ENCODE results near the gene MALRD1. TPM values are rescaled to one million over a fixed set of nuclear protein-coding genes. Genes with fewer than 3 reads are reported as not detected.

Gene MALRD1
- total RNA-seq, 1 experiment from 2014 or later = 0.50 TPM

GRCh38 chr10:19451356-19451755, 402.8 kb downstream of the MALRD1 start:
- TF ChIP-seq GRHL2 (CRISPR knock-in tag; IDR thresholded peaks at IDR 0.05; ENCODE audit: insufficient replicate concordance, severe bottlenecking) = no peak
- no peak for TF ChIP-seq ZNF232 (CRISPR knock-in tag; IDR thresholded peaks at IDR 0.05)
- no peak for TF ChIP-seq ZNF219 (CRISPR knock-in tag; IDR thresholded peaks at IDR 0.05; ENCODE audit: borderline replicate concordance)
- no peak for TF ChIP-seq NFATC4 (CRISPR knock-in tag; IDR thresholded peaks at IDR 0.05)
- TF ChIP-seq EMX1 (CRISPR knock-in tag; IDR thresholded peaks at IDR 0.05) = no peak
- no peak for TF ChIP-seq CREM (CRISPR knock-in tag; IDR thresholded peaks at IDR 0.05)
- TF ChIP-seq ELF4 (CRISPR knock-in tag; IDR thresholded peaks at IDR 0.05; ENCODE audit: low read depth) = no peak
- no peak for TF ChIP-seq OVOL2 (CRISPR knock-in tag; IDR thresholded peaks at IDR 0.05; ENCODE audit: borderline replicate concordance)
- no peak for TF ChIP-seq ATF2 (CRISPR knock-in tag; IDR thresholded peaks at IDR 0.05; ENCODE audit: borderline replicate concordance, low read depth)
- no peak for TF ChIP-seq FOXK1 (CRISPR knock-in tag; IDR thresholded peaks at IDR 0.05)
- no peak for TF ChIP-seq JUN (CRISPR knock-in tag; IDR thresholded peaks at IDR 0.05)
- TF ChIP-seq, protein P1, sequence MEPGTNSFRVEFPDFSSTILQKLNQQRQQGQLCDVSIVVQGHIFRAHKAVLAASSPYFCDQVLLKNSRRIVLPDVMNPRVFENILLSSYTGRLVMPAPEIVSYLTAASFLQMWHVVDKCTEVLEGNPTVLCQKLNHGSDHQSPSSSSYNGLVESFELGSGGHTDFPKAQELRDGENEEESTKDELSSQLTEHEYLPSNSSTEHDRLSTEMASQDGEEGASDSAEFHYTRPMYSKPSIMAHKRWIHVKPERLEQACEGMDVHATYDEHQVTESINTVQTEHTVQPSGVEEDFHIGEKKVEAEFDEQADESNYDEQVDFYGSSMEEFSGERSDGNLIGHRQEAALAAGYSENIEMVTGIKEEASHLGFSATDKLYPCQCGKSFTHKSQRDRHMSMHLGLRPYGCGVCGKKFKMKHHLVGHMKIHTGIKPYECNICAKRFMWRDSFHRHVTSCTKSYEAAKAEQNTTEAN (CRISPR knock-in tag; IDR thresholded peaks at IDR 0.05) = no peak
- ATAC-seq = no peak
- POLR2A ChIA-PET = no interaction called here

GRCh38 chr10:19451937-19452336, 403.3 kb downstream of the MALRD1 start:
- CTCF ChIA-PET = no interaction called here
- H3K4me1 Mint-ChIP-seq = no peaks in the 10 kb centered on the region
- no peak overlapping the region for H3K4me3 Mint-ChIP-seq
- DNase-seq (ENCODE audit: low spot score) (no peak), ATAC-seq (no peak)
- POLR2A ChIA-PET = no interaction called here
- no peak overlapping the region for H3K27ac Mint-ChIP-seq
- H3K9me3 Mint-ChIP-seq = peaks cover 13% of the 10 kb centered on the region
- no peaks in the 10 kb centered on the region for H3K27me3 Mint-ChIP-seq (ENCODE audit: low read depth)
- H3K36me3 Mint-ChIP-seq = no peaks in the 10 kb centered on the region
- no peak for TF ChIP-seq IRF2 (CRISPR knock-in tag; IDR thresholded peaks at IDR 0.05; ENCODE audit: borderline replicate concordance, low read depth)
- TF ChIP-seq, protein P2, sequence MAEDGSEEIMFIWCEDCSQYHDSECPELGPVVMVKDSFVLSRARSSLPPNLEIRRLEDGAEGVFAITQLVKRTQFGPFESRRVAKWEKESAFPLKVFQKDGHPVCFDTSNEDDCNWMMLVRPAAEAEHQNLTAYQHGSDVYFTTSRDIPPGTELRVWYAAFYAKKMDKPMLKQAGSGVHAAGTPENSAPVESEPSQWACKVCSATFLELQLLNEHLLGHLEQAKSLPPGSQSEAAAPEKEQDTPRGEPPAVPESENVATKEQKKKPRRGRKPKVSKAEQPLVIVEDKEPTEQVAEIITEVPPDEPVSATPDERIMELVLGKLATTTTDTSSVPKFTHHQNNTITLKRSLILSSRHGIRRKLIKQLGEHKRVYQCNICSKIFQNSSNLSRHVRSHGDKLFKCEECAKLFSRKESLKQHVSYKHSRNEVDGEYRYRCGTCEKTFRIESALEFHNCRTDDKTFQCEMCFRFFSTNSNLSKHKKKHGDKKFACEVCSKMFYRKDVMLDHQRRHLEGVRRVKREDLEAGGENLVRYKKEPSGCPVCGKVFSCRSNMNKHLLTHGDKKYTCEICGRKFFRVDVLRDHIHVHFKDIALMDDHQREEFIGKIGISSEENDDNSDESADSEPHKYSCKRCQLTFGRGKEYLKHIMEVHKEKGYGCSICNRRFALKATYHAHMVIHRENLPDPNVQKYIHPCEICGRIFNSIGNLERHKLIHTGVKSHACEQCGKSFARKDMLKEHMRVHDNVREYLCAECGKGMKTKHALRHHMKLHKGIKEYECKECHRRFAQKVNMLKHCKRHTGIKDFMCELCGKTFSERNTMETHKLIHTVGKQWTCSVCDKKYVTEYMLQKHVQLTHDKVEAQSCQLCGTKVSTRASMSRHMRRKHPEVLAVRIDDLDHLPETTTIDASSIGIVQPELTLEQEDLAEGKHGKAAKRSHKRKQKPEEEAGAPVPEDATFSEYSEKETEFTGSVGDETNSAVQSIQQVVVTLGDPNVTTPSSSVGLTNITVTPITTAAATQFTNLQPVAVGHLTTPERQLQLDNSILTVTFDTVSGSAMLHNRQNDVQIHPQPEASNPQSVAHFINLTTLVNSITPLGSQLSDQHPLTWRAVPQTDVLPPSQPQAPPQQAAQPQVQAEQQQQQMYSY (CRISPR knock-in tag; IDR thresholded peaks at IDR 0.05) = no peak
- no peak for TF ChIP-seq AFF4 (CRISPR knock-in tag; IDR thresholded peaks at IDR 0.05; ENCODE audit: borderline replicate concordance)
- no peak for TF ChIP-seq CREB1 (CRISPR knock-in tag; IDR thresholded peaks at IDR 0.05)
- no peak for TF ChIP-seq ATF1 (CRISPR knock-in tag; IDR thresholded peaks at IDR 0.05)
- no peak for TF ChIP-seq NR2C2 (CRISPR knock-in tag; IDR thresholded peaks at IDR 0.05)
- no peak for TF ChIP-seq ATF6 (CRISPR knock-in tag; IDR thresholded peaks at IDR 0.05)
- TF ChIP-seq ZNF425 (CRISPR knock-in tag; conservative IDR thresholded peaks at IDR 0.05) = no peak

More at GRCh38 chr10:19451356-19451755, 402.8 kb downstream of the MALRD1 start:
- no peak for DNase-seq (ENCODE audit: low spot score)
- H3K9me3 Mint-ChIP-seq = peaks cover 18% of the 10 kb centered on the region
- H3K4me1 Mint-ChIP-seq = no peaks in the 10 kb centered on the region
- no peak overlapping the region for H3K4me3 Mint-ChIP-seq
- no peaks in the 10 kb centered on the region for H3K27me3 Mint-ChIP-seq (ENCODE audit: low read depth)
- CTCF ChIA-PET = no interaction called here
- peaks cover 1% of the 10 kb centered on the region; the same call in 1 of the 2 replicates for H3K36me3 Mint-ChIP-seq
- H3K27ac Mint-ChIP-seq = no peak overlapping the region
